ENCODE data around the gene AFF1.

DNA sequence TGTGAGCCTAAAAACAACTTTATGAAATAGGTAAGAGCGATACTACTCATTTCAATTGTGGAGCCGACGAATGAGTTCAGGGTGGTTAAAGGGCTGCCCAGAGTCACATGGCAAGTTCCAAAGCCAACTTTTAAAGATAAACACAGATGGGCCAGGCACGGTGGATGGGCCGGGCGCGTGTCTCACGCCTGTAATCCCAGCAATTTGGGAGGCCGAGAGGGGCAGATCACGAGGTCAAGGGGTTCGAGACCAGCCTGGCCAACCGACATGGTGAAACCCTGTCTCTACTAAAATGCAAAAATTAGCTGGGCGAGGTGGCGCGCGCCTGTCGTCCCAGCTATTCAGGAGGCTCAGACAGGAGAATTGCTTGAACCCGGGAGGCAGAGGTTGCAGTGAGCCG lies 41.7 kb upstream of the AFF1 start:
- no peak for TF ChIP-seq POLR2A (IDR thresholded peaks at IDR 0.05)
- TF ChIP-seq, protein P1, sequence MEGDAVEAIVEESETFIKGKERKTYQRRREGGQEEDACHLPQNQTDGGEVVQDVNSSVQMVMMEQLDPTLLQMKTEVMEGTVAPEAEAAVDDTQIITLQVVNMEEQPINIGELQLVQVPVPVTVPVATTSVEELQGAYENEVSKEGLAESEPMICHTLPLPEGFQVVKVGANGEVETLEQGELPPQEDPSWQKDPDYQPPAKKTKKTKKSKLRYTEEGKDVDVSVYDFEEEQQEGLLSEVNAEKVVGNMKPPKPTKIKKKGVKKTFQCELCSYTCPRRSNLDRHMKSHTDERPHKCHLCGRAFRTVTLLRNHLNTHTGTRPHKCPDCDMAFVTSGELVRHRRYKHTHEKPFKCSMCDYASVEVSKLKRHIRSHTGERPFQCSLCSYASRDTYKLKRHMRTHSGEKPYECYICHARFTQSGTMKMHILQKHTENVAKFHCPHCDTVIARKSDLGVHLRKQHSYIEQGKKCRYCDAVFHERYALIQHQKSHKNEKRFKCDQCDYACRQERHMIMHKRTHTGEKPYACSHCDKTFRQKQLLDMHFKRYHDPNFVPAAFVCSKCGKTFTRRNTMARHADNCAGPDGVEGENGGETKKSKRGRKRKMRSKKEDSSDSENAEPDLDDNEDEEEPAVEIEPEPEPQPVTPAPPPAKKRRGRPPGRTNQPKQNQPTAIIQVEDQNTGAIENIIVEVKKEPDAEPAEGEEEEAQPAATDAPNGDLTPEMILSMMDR (IDR thresholded peaks at IDR 0.05): no peak
